BJ (cell line): Measurements from ENCODE around the gene ADCYAP1. TPM values are rescaled to one million over a fixed set of nuclear protein-coding genes. Genes with fewer than 3 reads are reported as not detected.

ENCODE experiments used
- CTCF ChIA-PET: fragments of 350-600 bp; formaldehyde crosslinking; extraction: SDS; loops from one replicate; lab custom pipeline; 2021; ENCODE audit warnings: antibody characterized with exemption, inconsistent platforms; lab: Yijun Ruan, JAX
- POLR2A ChIA-PET: fragments of 300-600 bp; sonication (Branson Sonifier 250); formaldehyde crosslinking; extraction: SDS; loops from one replicate; lab custom pipeline; 2021; ENCODE audit warnings: antibody characterized with exemption; lab: Charles Lee
- DNase-seq: peaks from one replicate; pipeline ENCODE4 v3.0.0-alpha.2; 2011; ENCODE audit warnings: low read depth
- H3K27me3 ChIP-seq: 2 replicates; pipeline ENCODE4 v1.6.0; 2011; ENCODE audit warnings: low read length; ENCODE audit not compliant: control insufficient read depth, insufficient read depth
- H3K36me3 ChIP-seq: 2 replicates; pipeline ENCODE4 v1.5.1; 2011; ENCODE audit warnings: low read length; ENCODE audit not compliant: control insufficient read depth, insufficient read depth
- H3K4me3 ChIP-seq: 2 replicates; pipeline ENCODE4 v1.5.1; 2011; ENCODE audit warnings: low read depth, mild to moderate bottlenecking, control low read depth, low read length
- CTCF ChIP-seq: IDR thresholded peaks from 2 replicates; pipeline ENCODE4 v1.5.1; 2011; ENCODE audit warnings: low read depth, mild to moderate bottlenecking, control low read depth, inconsistent platforms, low read length, moderate library complexity; ENCODE audit not compliant: insufficient read depth
- polyA plus RNA-seq: library from polyadenylated mRNA; depleted of rRNA; stranded (reverse); fragments of >200 nt; gene quantifications from 2 replicates; pipeline ENCODE4 v1.2.3, GENCODE V29; 2011

ADCYAP1 gene
- polyA plus RNA-seq, 1 experiment = 0.06 TPM

GRCh38 chr18:875912-876311 lies 28.8 kb upstream of the ADCYAP1 start:
- Histone ChIP-seq H3K36me3 (no peaks in the 10 kb centered on the region), H3K27me3 (peaks cover 2% of the 10 kb centered on the region; the same call in 1 of the 2 replicates), H3K4me3 (no peak overlapping the region)
- no peak for TF ChIP-seq CTCF
- POLR2A ChIA-PET = no interaction called here
- CTCF ChIA-PET = interaction anchor here (2.4 kb wide), 1 partner anchor 11 kb away, joined by 9 read pairs; no protein-coding TSS in a partner anchor
- DNase-seq = no peak

GRCh38 chr18:877238-877637 lies 27.4 kb upstream of the ADCYAP1 start:
- peaks cover 2% of the 10 kb centered on the region; the same call in 1 of the 2 replicates for H3K27me3 ChIP-seq
- POLR2A ChIA-PET = no interaction called here
- CTCF ChIA-PET = interaction anchor here (2.4 kb wide), 1 partner anchor 12 kb away, joined by 9 read pairs; no protein-coding TSS in a partner anchor
- no peaks in the 10 kb centered on the region for H3K36me3 ChIP-seq
- DNase-seq = no peak
- no peak overlapping the region for H3K4me3 ChIP-seq
- no peak for TF ChIP-seq CTCF

GRCh38 chr18:886076-886475 lies 18.6 kb upstream of the ADCYAP1 start:
- ChIA-PET CTCF (no interaction called here), POLR2A (no interaction called here)

GRCh38 chr18:887716-888115 lies 17.0 kb upstream of the ADCYAP1 start:
- CTCF ChIA-PET = no interaction called here
- TF ChIP-seq CTCF = no peak
- POLR2A ChIA-PET = no interaction called here
- no peak for DNase-seq
- H3K36me3 ChIP-seq = no peaks in the 10 kb centered on the region
- no peak overlapping the region for H3K4me3 ChIP-seq
- H3K27me3 ChIP-seq = no peaks in the 10 kb centered on the region

More at GRCh38 chr18:886076-886475, 18.6 kb upstream of the ADCYAP1 start:
- Histone ChIP-seq H3K27me3 (no peaks in the 10 kb centered on the region), H3K4me3 (no peak overlapping the region), H3K36me3 (no peaks in the 10 kb centered on the region)
- no peak for DNase-seq
- TF ChIP-seq CTCF = no peak

GRCh38 chr18:892316-892715 lies 12.4 kb upstream of the ADCYAP1 start:
- ChIA-PET POLR2A (no interaction called here), CTCF (no interaction called here)
- Histone ChIP-seq H3K27me3 (no peaks in the 10 kb centered on the region), H3K4me3 (no peak overlapping the region), H3K36me3 (no peaks in the 10 kb centered on the region)
- no peak for DNase-seq
- TF ChIP-seq CTCF = no peak
